ENCODE measurements around the gene ULK4. TPM values are rescaled to one million over a fixed set of nuclear protein-coding genes. Genes with fewer than 3 reads are reported as not detected.
"Not testable (repeated sequence)": the region's sequence is repeated elsewhere in the genome, so short reads cannot be mapped to it uniquely, and the experiment has no call there.

The ULK4 gene
- total RNA-seq, 1 donor from 2014 or later: 10.2 TPM

DNA sequence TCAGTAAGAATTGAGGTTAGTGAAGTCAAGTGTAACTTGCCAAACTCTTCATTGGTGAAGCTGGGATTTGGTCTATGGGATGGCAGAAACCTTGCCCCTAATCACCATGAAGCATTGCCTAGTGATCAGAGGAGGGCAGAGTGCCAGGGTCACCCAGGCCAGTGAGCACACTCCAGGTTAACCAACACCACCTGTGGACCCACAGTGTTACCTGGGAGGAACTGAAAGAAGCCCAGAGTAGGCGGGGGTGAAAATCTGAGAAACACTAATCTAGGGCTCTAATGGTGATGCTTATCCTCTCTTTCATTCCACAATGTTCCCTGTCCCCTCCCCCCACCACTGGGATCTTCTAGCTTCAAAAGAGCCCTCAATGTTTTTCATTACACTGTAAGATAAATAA is 389.8 kb downstream of the ULK4 start:
- H3K27ac Mint-ChIP-seq (ENCODE audit: unreplicated experiment): no peak overlapping the region
- no peak for DNase-seq (ENCODE audit: low spot score)
- H3K27me3 Mint-ChIP-seq (ENCODE audit: unreplicated experiment): peaks cover 2% of the 10 kb centered on the region
- H3K4me3 Mint-ChIP-seq (ENCODE audit: unreplicated experiment): no peak overlapping the region
- H3K36me3 Mint-ChIP-seq (ENCODE audit: low read depth, unreplicated experiment): no peaks in the 10 kb centered on the region
- no peaks in the 10 kb centered on the region for H3K9me3 Mint-ChIP-seq (ENCODE audit: unreplicated experiment)
- H3K4me1 Mint-ChIP-seq (ENCODE audit: unreplicated experiment): peaks cover 5% of the 10 kb centered on the region
- TF ChIP-seq, protein P1, sequence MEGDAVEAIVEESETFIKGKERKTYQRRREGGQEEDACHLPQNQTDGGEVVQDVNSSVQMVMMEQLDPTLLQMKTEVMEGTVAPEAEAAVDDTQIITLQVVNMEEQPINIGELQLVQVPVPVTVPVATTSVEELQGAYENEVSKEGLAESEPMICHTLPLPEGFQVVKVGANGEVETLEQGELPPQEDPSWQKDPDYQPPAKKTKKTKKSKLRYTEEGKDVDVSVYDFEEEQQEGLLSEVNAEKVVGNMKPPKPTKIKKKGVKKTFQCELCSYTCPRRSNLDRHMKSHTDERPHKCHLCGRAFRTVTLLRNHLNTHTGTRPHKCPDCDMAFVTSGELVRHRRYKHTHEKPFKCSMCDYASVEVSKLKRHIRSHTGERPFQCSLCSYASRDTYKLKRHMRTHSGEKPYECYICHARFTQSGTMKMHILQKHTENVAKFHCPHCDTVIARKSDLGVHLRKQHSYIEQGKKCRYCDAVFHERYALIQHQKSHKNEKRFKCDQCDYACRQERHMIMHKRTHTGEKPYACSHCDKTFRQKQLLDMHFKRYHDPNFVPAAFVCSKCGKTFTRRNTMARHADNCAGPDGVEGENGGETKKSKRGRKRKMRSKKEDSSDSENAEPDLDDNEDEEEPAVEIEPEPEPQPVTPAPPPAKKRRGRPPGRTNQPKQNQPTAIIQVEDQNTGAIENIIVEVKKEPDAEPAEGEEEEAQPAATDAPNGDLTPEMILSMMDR (IDR thresholded peaks at IDR 0.05; ENCODE audit: unreplicated experiment): no peak

DNA sequence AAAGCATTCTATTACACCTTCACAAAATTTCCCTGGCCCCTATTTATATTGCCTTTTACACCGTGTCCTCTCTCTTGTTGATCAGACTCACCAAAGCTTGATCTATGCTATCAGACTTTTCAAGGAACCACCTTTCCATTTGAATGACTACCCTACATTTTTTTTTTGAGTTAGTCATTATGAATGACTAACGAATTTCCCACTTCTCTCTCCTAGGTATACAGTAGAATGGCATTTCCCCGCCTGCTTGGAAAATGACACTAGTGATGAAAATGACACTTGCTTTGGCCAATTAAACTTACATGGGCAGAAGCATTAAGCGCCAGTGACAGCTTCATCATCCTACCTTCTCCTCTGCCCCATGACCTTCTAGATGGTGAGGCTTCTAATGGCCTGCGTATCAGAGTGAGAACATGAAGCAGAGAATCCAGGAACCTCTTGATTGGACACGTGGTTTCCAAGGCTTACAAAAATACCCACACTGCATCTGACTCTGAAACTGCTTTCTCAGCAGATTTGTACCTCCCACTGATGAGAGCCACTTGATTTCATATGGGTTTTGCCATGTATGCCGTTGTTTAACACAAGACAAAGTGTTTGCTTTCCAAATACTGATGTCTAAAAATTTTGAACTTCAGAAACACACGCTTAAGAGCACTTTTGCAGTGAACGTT is 392.1 kb downstream of the ULK4 start:
- Mint-ChIP-seq H3K9me3 (ENCODE audit: unreplicated experiment) (no peaks in the 10 kb centered on the region), H3K4me3 (ENCODE audit: unreplicated experiment) (no peak overlapping the region), H3K27me3 (ENCODE audit: unreplicated experiment) (peaks cover 2% of the 10 kb centered on the region), H3K27ac (ENCODE audit: unreplicated experiment) (no peak overlapping the region), H3K36me3 (ENCODE audit: low read depth, unreplicated experiment) (no peaks in the 10 kb centered on the region), H3K4me1 (ENCODE audit: unreplicated experiment) (peaks cover 5% of the 10 kb centered on the region)
- DNase-seq (ENCODE audit: low spot score): no peak
- TF ChIP-seq, protein P1 (IDR thresholded peaks at IDR 0.05; ENCODE audit: unreplicated experiment): no peak

DNA sequence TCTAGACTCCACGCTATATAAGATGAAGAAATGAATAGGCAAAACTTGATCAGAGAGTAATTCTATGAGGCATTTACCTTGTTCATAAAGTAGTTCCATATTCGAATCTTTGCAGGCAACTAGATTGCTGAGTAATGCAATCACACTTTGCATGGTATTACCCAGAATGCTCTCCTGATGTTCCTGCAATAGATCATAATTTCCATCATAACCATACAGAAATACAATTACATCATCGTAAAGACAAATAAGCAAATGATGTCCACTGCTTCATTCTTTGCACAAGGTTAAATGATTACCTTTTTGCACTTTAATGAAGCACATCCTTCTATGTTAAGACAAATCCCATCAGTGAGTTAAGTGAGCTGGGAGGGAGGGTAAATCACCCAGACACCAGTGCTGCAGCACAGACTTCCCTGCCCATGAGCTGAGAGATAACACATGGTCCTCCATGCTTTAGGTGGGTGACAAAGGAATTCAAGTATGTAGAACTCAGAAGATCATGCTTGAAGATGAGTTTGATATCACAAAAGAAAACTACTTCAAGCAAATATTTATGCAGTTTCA is 395.9 kb downstream of the ULK4 start:
- Mint-ChIP-seq H3K27ac (ENCODE audit: unreplicated experiment) (no peak overlapping the region), H3K36me3 (ENCODE audit: low read depth, unreplicated experiment) (no peaks in the 10 kb centered on the region), H3K4me1 (ENCODE audit: unreplicated experiment) (peaks cover 5% of the 10 kb centered on the region), H3K27me3 (ENCODE audit: unreplicated experiment) (peaks cover 4% of the 10 kb centered on the region), H3K4me3 (ENCODE audit: unreplicated experiment) (no peak overlapping the region), H3K9me3 (ENCODE audit: unreplicated experiment) (no peaks in the 10 kb centered on the region)
- no peak for DNase-seq (ENCODE audit: low spot score)
- TF ChIP-seq, protein P1 (IDR thresholded peaks at IDR 0.05; ENCODE audit: unreplicated experiment): no peak

DNA sequence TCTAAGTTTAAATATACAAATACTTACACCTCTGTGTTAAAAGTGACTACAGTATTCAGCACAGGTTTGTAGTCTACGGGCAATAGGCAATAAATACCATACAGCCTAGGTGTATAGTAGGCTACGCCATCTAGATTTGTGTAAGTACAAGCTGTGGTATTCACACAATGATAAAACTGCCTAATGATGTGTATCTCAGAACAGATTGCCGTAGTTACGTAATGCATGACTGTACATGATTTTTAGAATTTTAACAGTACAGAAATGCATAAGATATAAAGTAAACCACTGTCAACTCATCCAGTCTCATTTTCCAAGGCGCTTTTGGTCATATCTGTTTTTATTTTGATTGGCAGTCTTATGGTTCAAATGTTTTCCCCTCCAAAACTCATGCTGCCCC is 396.9 kb downstream of the ULK4 start:
- Mint-ChIP-seq H3K36me3 (ENCODE audit: low read depth, unreplicated experiment) (no peaks in the 10 kb centered on the region), H3K27me3 (ENCODE audit: unreplicated experiment) (peaks cover 4% of the 10 kb centered on the region), H3K9me3 (ENCODE audit: unreplicated experiment) (no peaks in the 10 kb centered on the region), H3K4me3 (ENCODE audit: unreplicated experiment) (no peak overlapping the region), H3K4me1 (ENCODE audit: unreplicated experiment) (no peaks in the 10 kb centered on the region), H3K27ac (ENCODE audit: unreplicated experiment) (no peak overlapping the region)
- TF ChIP-seq, protein P1 (IDR thresholded peaks at IDR 0.05; ENCODE audit: unreplicated experiment): no peak
- DNase-seq (ENCODE audit: low spot score): no peak

DNA sequence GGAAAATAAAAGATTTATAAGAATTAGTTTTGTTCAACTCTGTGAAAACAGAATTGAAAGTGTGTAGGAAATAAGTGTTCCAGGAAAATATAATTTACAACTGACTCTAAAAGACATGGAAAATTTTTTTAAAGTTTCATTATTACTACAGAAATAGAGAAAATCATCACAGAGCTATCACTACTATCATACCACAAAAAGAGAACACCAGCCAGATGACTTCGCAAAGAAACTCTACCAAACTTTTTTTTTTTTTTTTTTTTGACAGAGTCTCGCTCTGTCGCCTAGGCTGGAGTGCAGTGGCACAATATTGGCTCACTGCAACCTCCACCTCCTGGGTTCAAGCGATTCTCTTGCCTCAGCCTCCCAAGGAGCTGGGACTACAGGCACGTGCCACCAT is 405.7 kb downstream of the ULK4 start:
- not testable (repeated sequence) for H3K4me1 Mint-ChIP-seq (ENCODE audit: unreplicated experiment); H3K36me3 Mint-ChIP-seq (ENCODE audit: low read depth, unreplicated experiment); H3K4me3 Mint-ChIP-seq (ENCODE audit: unreplicated experiment); H3K9me3 Mint-ChIP-seq (ENCODE audit: unreplicated experiment); H3K27ac Mint-ChIP-seq (ENCODE audit: unreplicated experiment); H3K27me3 Mint-ChIP-seq (ENCODE audit: unreplicated experiment); DNase-seq (ENCODE audit: low spot score)

Data from endothelial cell (in vitro differentiated cells).